ENCODE measurements around the gene TJP1. TPM values are rescaled to one million over a fixed set of nuclear protein-coding genes. Genes with fewer than 3 reads are reported as not detected.

TJP1 gene
- total RNA-seq, 1 experiment from 2014 or later: 67.0 TPM

GRCh38 chr15:29870495-29871151 lies 48.4 kb upstream of the TJP1 start:
- TF ChIP-seq EZH2 (IDR thresholded peaks at IDR 0.05; ENCODE audit: low read length, unreplicated experiment): no peak
- TF ChIP-seq CTCF (conservative IDR thresholded peaks at IDR 0.05; ENCODE audit: low read depth, low read length): no peak
- no peak for TF ChIP-seq EZH2phosphoT487 (IDR thresholded peaks at IDR 0.05; ENCODE audit: borderline replicate concordance, low read length)
- Histone ChIP-seq H3F3A (ENCODE audit: low read length, unreplicated experiment) (no peaks in the 10 kb centered on the region), H3K4me3 (ENCODE audit: low read length) (no peak overlapping the region), H3K9ac (ENCODE audit: low read length) (no peak overlapping the region), H4K20me1 (ENCODE audit: low read length) (no peaks in the 10 kb centered on the region), H3K36me3 (ENCODE audit: low read depth, low read length) (no peaks in the 10 kb centered on the region), H3K27ac (ENCODE audit: low read length) (no peak overlapping the region), H3K27me3 (ENCODE audit: low read length) (no peaks in the 10 kb centered on the region), H3K4me2 (ENCODE audit: low read length) (no peak overlapping the region), H3K9me3 (ENCODE audit: low read length) (no peaks in the 10 kb centered on the region), H3K4me1 (ENCODE audit: insufficient read depth, low read length) (no peaks in the 10 kb centered on the region), H2AFZ (ENCODE audit: low read length) (no peak overlapping the region), H3K9me2 (replicated peaks; ENCODE audit: low read length) (no peaks in the 10 kb centered on the region), H3K79me2 (ENCODE audit: low read length) (no peaks in the 10 kb centered on the region)
- ChIA-PET POLR2A (ENCODE audit: unreplicated experiment) (no interaction called here), CTCF (interaction anchor here (0.6 kb wide), 1 partner anchor 121 kb away, joined by 5 read pairs; no protein-coding TSS in a partner anchor)
- ATAC-seq (no peak), DNase-seq (no peak)
- intact Hi-C loops (cut with micrococcal nuclease): no loop called here
- no TSS peak for BruUV-seq (replicated peaks)

- Histone ChIP-seq H3K9me2 (replicated peaks; ENCODE audit: low read length) (no peaks in the 10 kb centered on the region), H3K9me3 (ENCODE audit: low read length) (no peaks in the 10 kb centered on the region), H3K27me3 (ENCODE audit: low read length) (no peaks in the 10 kb centered on the region), H3K36me3 (ENCODE audit: low read depth, low read length) (no peaks in the 10 kb centered on the region), H3K4me3 (ENCODE audit: low read length) (no peak overlapping the region), H3K9ac (ENCODE audit: low read length) (no peak overlapping the region), H4K20me1 (ENCODE audit: low read length) (no peaks in the 10 kb centered on the region), H3K4me2 (ENCODE audit: low read length) (no peak overlapping the region), H2AFZ (ENCODE audit: low read length) (no peak overlapping the region), H3K79me2 (ENCODE audit: low read length) (no peaks in the 10 kb centered on the region), H3K4me1 (ENCODE audit: insufficient read depth, low read length) (no peaks in the 10 kb centered on the region), H3F3A (ENCODE audit: low read length, unreplicated experiment) (no peaks in the 10 kb centered on the region), H3K27ac (ENCODE audit: low read length) (no peak overlapping the region)
- ChIA-PET CTCF (no interaction called here), POLR2A (ENCODE audit: unreplicated experiment) (no interaction called here)
- DNase-seq: no peak
- no TSS peak for BruUV-seq (replicated peaks)
- ATAC-seq: no peak
- TF ChIP-seq CTCF (conservative IDR thresholded peaks at IDR 0.05; ENCODE audit: low read depth, low read length) (no peak), EZH2phosphoT487 (IDR thresholded peaks at IDR 0.05; ENCODE audit: borderline replicate concordance, low read length) (no peak), EZH2 (IDR thresholded peaks at IDR 0.05; ENCODE audit: low read length, unreplicated experiment) (no peak)
- intact Hi-C loops (cut with micrococcal nuclease): no loop called here
Measured at GRCh38 chr15:29867241-29868000, 45.2 kb upstream of the TJP1 start.

- CTCF ChIA-PET: interaction anchor here (0.5 kb wide), 1 partner anchor 59 kb away, joined by 3 read pairs; no protein-coding TSS in a partner anchor
- no peak overlapping the region for H3K4me3 ChIP-seq (ENCODE audit: low read length)
- intact Hi-C loops (cut with micrococcal nuclease): no loop called here
- no peaks in the 10 kb centered on the region for H3K79me2 ChIP-seq (ENCODE audit: low read length)
- H3K4me1 ChIP-seq (ENCODE audit: insufficient read depth, low read length): no peaks in the 10 kb centered on the region
- H3K9me2 ChIP-seq (replicated peaks; ENCODE audit: low read length): no peaks in the 10 kb centered on the region
- no peaks in the 10 kb centered on the region for H3K9me3 ChIP-seq (ENCODE audit: low read length)
- no peaks in the 10 kb centered on the region for H4K20me1 ChIP-seq (ENCODE audit: low read length)
- no peaks in the 10 kb centered on the region for H3F3A ChIP-seq (ENCODE audit: low read length, unreplicated experiment)
- BruUV-seq (replicated peaks): no TSS peak
- H3K9ac ChIP-seq (ENCODE audit: low read length): no peak overlapping the region
- no peaks in the 10 kb centered on the region for H3K36me3 ChIP-seq (ENCODE audit: low read depth, low read length)
- no peak for ATAC-seq
- no peak for TF ChIP-seq EZH2 (IDR thresholded peaks at IDR 0.05; ENCODE audit: low read length, unreplicated experiment)
- TF ChIP-seq EZH2phosphoT487 (IDR thresholded peaks at IDR 0.05; ENCODE audit: borderline replicate concordance, low read length): no peak
- TF ChIP-seq CTCF (conservative IDR thresholded peaks at IDR 0.05; ENCODE audit: low read depth, low read length): no peak
- H2AFZ ChIP-seq (ENCODE audit: low read length): no peak overlapping the region
- H3K27ac ChIP-seq (ENCODE audit: low read length): no peak overlapping the region
- no peak for DNase-seq
- no peaks in the 10 kb centered on the region for H3K27me3 ChIP-seq (ENCODE audit: low read length)
- H3K4me2 ChIP-seq (ENCODE audit: low read length): no peak overlapping the region
- POLR2A ChIA-PET (ENCODE audit: unreplicated experiment): interaction anchor here (0.5 kb wide), 1 partner anchor 16 kb away, joined by 3 read pairs; no protein-coding TSS in a partner anchor
Measured at GRCh38 chr15:29866337-29866736, 44.1 kb upstream of the TJP1 start.

Measured in PC-3 (cell line).